ENCODE data around the gene MAP4K4. TPM values are rescaled to one million over a fixed set of nuclear protein-coding genes. Genes with fewer than 3 reads are reported as not detected.
A peak's percentile ranks its signal among the peaks of the same experiment; 100 is the strongest.

The MAP4K4 gene
- polyA plus RNA-seq, 3 donors = 5.3 to 66.9 (median 8.7) TPM

GRCh38 chr2:101831351-101831865 is 133.9 kb downstream of the MAP4K4 start:
- H3K4me2 ChIP-seq (replicated peaks; ENCODE audit: extremely low read depth, low read length, poor library complexity, severe bottlenecking) = no peak overlapping the region
- peak; percentile 22 to 53 (median 46) for DNase-seq
- no peaks in the 10 kb centered on the region for H3K79me2 ChIP-seq (ENCODE audit: insufficient read depth, low read length)
- H3K9ac ChIP-seq (ENCODE audit: insufficient read depth, low read length, poor library complexity, severe bottlenecking) = no peak overlapping the region
- Mint-ChIP-seq H3K36me3 (peaks cover 70 to 93% of the 10 kb centered on the region in 2 donors), H3K4me3 (no peak overlapping the region), H3K4me1 (peaks cover 15% of the 10 kb centered on the region), H3K27me3 (ENCODE audit: low read depth in 3 of 3) (no peaks in the 10 kb centered on the region), H3K27ac (peak overlapping the region in 1 of 7 donors; percentile 79), H3K9me3 (no peaks in the 10 kb centered on the region)
- H3K27me3 ChIP-seq (ENCODE audit: control insufficient read depth in 2 of 2, insufficient read depth in 2 of 2, low read length in 2 of 2) = no peaks in the 10 kb centered on the region
- TF ChIP-seq CTCF (IDR thresholded peaks at IDR 0.05) = peak; percentile 46
- H3K9me3 ChIP-seq (replicated peaks in 1 of 2; ENCODE audit: control insufficient read depth in 1 of 2, insufficient read depth in 1 of 2, low read length in 2 of 2) = no peaks in the 10 kb centered on the region
- H3K27ac ChIP-seq (ENCODE audit: low read depth in 1 of 2, low read length in 2 of 2) = peak overlapping the region in 1 of 2 donors; percentile 40
- WGBS (ENCODE audit: insufficient coverage) = 90% methylated on average over 3 of the region's 5 CpGs
- H4K20me1 ChIP-seq (ENCODE audit: insufficient read depth, low read length) = peaks cover 79% of the 10 kb centered on the region
- H3K4me3 ChIP-seq (replicated peaks in 1 of 3; ENCODE audit: low read depth in 2 of 3, low read length in 3 of 3) = no peak overlapping the region
- intact Hi-C loops (cut with micrococcal nuclease) = loop anchor here in 1 of 2 donors (2.0 to 10.0 kb wide), 3 partner anchors 413 to 817 kb away; no protein-coding TSS in a partner anchor
- peaks cover 0 to 9% of the 10 kb centered on the region in 2 donors for H3K4me1 ChIP-seq (ENCODE audit: control insufficient read depth in 1 of 2, insufficient read depth in 2 of 2, low read length in 2 of 2)
- no peak overlapping the region for H2AFZ ChIP-seq (ENCODE audit: insufficient read depth, low read depth, low read length, poor library complexity, severe bottlenecking)
- peaks cover 75 to 99% of the 10 kb centered on the region in 2 donors for H3K36me3 ChIP-seq (replicated peaks in 1 of 2; ENCODE audit: control insufficient read depth in 1 of 2, insufficient read depth in 2 of 2, low read length in 2 of 2)

- Histone ChIP-seq H3K4me1 (ENCODE audit: control insufficient read depth in 1 of 2, insufficient read depth in 2 of 2, low read length in 2 of 2) (peaks cover 0 to 9% of the 10 kb centered on the region in 2 donors), H3K4me3 (replicated peaks in 1 of 3; ENCODE audit: low read depth in 2 of 3, low read length in 3 of 3) (no peak overlapping the region), H3K27me3 (ENCODE audit: control insufficient read depth in 2 of 2, insufficient read depth in 2 of 2, low read length in 2 of 2) (no peaks in the 10 kb centered on the region), H3K9me3 (replicated peaks in 1 of 2; ENCODE audit: control insufficient read depth in 1 of 2, insufficient read depth in 1 of 2, low read length in 2 of 2) (no peaks in the 10 kb centered on the region), H3K36me3 (replicated peaks in 1 of 2; ENCODE audit: control insufficient read depth in 1 of 2, insufficient read depth in 2 of 2, low read length in 2 of 2) (peaks cover 75 to 99% of the 10 kb centered on the region in 2 donors), H3K79me2 (ENCODE audit: insufficient read depth, low read length) (no peaks in the 10 kb centered on the region), H4K20me1 (ENCODE audit: insufficient read depth, low read length) (peaks cover 78% of the 10 kb centered on the region), H3K27ac (ENCODE audit: low read depth in 1 of 2, low read length in 2 of 2) (no peak overlapping the region), H3K4me2 (replicated peaks; ENCODE audit: extremely low read depth, low read length, poor library complexity, severe bottlenecking) (no peak overlapping the region), H2AFZ (ENCODE audit: insufficient read depth, low read depth, low read length, poor library complexity, severe bottlenecking) (no peak overlapping the region), H3K9ac (ENCODE audit: insufficient read depth, low read length, poor library complexity, severe bottlenecking) (no peak overlapping the region)
- H3K27ac Mint-ChIP-seq = no peak overlapping the region
- no peak overlapping the region for H3K4me3 Mint-ChIP-seq
- intact Hi-C loops (cut with micrococcal nuclease) = loop anchor here (2.0 to 10.0 kb wide), 3 partner anchors 413 to 817 kb away; no protein-coding TSS in a partner anchor
- peak in 1 of 3 donors; percentile 13 for DNase-seq
- no CpG with 5 or more reads among the region's 1 CpG for WGBS (ENCODE audit: insufficient coverage)
- peaks cover 15% of the 10 kb centered on the region for H3K4me1 Mint-ChIP-seq
- peak; percentile 59 for TF ChIP-seq CTCF (IDR thresholded peaks at IDR 0.05)
- no peaks in the 10 kb centered on the region for H3K9me3 Mint-ChIP-seq
- H3K36me3 Mint-ChIP-seq = peaks cover 67 to 92% of the 10 kb centered on the region in 2 donors
- H3K27me3 Mint-ChIP-seq (ENCODE audit: low read depth in 3 of 3) = no peaks in the 10 kb centered on the region
Observed at GRCh38 chr2:101832114-101832513, 134.6 kb downstream of the MAP4K4 start.
